BJ (cell line): Measurements from ENCODE around the gene MEX3B. TPM values are rescaled to one million over a fixed set of nuclear protein-coding genes. Genes with fewer than 3 reads are reported as not detected.

Experiments used
- CTCF ChIA-PET: fragments of 350-600 bp; formaldehyde crosslinking; extraction: SDS; loops from one replicate; lab custom pipeline; 2021; ENCODE audit warnings: antibody characterized with exemption, inconsistent platforms; lab: Yijun Ruan, JAX
- POLR2A ChIA-PET: fragments of 300-600 bp; sonication (Branson Sonifier 250); formaldehyde crosslinking; extraction: SDS; loops from one replicate; lab custom pipeline; 2021; ENCODE audit warnings: antibody characterized with exemption; lab: Charles Lee
- DNase-seq: peaks from one replicate; pipeline ENCODE4 v3.0.0-alpha.2; 2011; ENCODE audit warnings: low read depth
- H3K27me3 ChIP-seq: 2 replicates; pipeline ENCODE4 v1.6.0; 2011; ENCODE audit warnings: low read length; ENCODE audit not compliant: control insufficient read depth, insufficient read depth
- H3K36me3 ChIP-seq: 2 replicates; pipeline ENCODE4 v1.5.1; 2011; ENCODE audit warnings: low read length; ENCODE audit not compliant: control insufficient read depth, insufficient read depth
- H3K4me3 ChIP-seq: 2 replicates; pipeline ENCODE4 v1.5.1; 2011; ENCODE audit warnings: low read depth, mild to moderate bottlenecking, control low read depth, low read length
- polyA plus RNA-seq: library from polyadenylated mRNA; depleted of rRNA; stranded (reverse); fragments of >200 nt; gene quantifications from 2 replicates; pipeline ENCODE4 v1.2.3, GENCODE V29; 2011
- TF ChIP-seq, protein P1 (sequence below): IDR thresholded peaks from 2 replicates; pipeline ENCODE4 v1.5.1; 2011; ENCODE audit warnings: low read depth, mild to moderate bottlenecking, control low read depth, inconsistent platforms, low read length, moderate library complexity; ENCODE audit not compliant: insufficient read depth

MEX3B gene
- polyA plus RNA-seq, 1 experiment: 4.9 TPM

DNA sequence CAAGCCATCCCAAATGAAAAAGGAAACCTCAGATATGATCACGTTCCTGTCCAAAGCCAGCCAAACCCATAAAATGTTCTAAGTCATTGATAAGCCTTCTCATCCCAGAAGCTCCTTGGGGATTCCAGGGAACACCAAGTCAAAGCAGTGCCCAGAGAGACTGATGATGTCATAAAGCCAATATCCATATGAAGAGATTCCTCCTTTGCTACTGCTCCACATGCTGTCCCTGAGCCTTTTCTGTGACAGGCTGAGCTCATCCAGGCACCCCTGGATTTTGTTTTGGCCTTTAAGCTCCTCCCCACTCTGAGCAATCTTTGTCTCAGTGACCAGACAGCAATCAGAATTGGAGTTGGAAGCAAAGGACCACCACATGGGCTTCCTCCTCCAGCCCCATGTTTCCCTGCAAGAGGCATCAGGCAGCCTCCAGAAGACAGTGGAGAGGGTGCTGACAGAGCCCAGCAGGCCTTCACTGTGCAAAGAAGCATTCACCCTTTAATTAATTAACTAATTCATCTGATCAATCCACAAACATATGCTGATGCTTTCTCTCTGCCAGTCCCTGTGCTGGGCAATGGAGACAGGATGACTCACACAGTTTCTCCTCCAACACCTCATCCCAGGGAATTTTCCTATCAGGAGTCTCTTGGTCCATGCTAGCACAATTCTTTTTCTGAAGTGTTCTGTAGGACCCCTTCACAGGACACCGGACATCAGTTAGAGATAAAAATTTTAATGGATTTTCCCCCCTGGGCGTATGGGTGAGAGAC is 25.0 kb downstream of the MEX3B start:
- Histone ChIP-seq H3K36me3 (no peaks in the 10 kb centered on the region), H3K4me3 (no peak overlapping the region), H3K27me3 (no peaks in the 10 kb centered on the region; the same call in none of the 2 replicates)
- POLR2A ChIA-PET: no interaction called here
- CTCF ChIA-PET: no interaction called here
- no peak for DNase-seq
- TF ChIP-seq, protein P1, sequence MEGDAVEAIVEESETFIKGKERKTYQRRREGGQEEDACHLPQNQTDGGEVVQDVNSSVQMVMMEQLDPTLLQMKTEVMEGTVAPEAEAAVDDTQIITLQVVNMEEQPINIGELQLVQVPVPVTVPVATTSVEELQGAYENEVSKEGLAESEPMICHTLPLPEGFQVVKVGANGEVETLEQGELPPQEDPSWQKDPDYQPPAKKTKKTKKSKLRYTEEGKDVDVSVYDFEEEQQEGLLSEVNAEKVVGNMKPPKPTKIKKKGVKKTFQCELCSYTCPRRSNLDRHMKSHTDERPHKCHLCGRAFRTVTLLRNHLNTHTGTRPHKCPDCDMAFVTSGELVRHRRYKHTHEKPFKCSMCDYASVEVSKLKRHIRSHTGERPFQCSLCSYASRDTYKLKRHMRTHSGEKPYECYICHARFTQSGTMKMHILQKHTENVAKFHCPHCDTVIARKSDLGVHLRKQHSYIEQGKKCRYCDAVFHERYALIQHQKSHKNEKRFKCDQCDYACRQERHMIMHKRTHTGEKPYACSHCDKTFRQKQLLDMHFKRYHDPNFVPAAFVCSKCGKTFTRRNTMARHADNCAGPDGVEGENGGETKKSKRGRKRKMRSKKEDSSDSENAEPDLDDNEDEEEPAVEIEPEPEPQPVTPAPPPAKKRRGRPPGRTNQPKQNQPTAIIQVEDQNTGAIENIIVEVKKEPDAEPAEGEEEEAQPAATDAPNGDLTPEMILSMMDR: no peak

DNA sequence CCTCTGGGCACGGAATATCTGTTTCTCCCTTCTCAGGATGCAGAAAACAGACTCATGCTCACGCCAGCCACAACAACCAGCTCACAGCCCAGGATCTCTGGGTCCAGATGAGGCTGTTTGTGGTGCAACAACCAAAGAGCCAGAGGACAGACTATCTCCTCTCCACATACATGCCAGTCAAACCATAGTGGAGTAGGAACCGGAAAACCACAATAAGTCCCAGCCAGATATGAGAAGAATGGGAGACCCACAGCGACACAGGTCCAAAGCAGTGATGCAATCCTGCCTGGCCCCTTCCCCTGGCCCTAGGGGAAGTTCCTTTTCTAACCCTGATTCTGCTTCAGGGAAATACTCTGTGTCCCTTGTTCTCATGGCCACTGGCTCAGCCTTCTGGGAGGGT is 27.6 kb downstream of the MEX3B start:
- CTCF ChIA-PET: no interaction called here

DNA sequence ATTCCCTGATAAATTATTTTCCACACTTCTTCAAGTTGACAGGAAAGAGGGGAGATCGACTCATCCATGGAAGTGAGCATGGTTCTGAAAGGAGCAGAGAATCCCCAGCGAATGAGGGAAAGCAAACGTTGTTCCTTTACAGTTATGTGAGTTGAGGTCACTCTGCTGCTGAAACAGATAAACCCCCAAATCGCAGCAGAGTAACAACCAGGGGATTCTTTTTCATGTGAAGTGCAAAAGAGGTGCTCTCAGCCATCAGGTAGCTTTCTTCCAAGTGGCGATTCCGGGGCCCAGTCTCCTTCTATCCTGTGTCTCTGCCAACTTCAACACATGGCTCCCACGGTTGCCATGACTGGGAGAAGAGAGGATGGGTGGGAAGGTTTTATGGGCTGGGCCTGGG is 28.2 kb downstream of the MEX3B start:
- no peak for DNase-seq
- H3K27me3 ChIP-seq: no peaks in the 10 kb centered on the region; the same call in none of the 2 replicates
- CTCF ChIA-PET: no interaction called here
- POLR2A ChIA-PET: no interaction called here
- no peaks in the 10 kb centered on the region for H3K36me3 ChIP-seq
- no peak overlapping the region for H3K4me3 ChIP-seq
- TF ChIP-seq, protein P1: no peak

More for the DNA sequence above, 27.6 kb downstream of the MEX3B start:
- Histone ChIP-seq H3K27me3 (no peaks in the 10 kb centered on the region; the same call in none of the 2 replicates), H3K4me3 (no peak overlapping the region), H3K36me3 (no peaks in the 10 kb centered on the region)
- DNase-seq: no peak
- TF ChIP-seq, protein P1: no peak
- POLR2A ChIA-PET: no interaction called here

DNA sequence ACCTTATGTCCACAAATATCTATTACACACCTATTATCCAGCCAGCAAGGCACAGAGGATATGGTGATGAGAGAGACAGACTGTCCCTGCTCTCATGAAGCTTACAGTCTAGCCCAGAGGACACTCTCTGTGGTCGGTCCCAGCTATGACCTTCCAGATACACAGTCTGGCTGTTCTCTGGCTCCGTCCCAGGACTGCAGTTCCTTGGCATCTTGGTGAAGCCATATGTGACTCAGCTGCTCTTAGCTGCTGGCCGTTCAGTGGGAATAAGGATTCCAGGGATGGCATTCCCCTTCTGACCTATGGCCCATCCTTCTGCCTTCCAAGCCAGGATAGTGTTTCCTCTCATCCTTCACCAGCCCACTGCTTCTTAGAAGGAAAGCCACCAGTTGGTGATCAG is 30.8 kb downstream of the MEX3B start:
- Histone ChIP-seq H3K4me3 (no peak overlapping the region), H3K36me3 (no peaks in the 10 kb centered on the region), H3K27me3 (no peaks in the 10 kb centered on the region; the same call in 1 of the 2 replicates)
- DNase-seq: no peak
- TF ChIP-seq, protein P1: no peak
- POLR2A ChIA-PET: no interaction called here
- CTCF ChIA-PET: no interaction called here

DNA sequence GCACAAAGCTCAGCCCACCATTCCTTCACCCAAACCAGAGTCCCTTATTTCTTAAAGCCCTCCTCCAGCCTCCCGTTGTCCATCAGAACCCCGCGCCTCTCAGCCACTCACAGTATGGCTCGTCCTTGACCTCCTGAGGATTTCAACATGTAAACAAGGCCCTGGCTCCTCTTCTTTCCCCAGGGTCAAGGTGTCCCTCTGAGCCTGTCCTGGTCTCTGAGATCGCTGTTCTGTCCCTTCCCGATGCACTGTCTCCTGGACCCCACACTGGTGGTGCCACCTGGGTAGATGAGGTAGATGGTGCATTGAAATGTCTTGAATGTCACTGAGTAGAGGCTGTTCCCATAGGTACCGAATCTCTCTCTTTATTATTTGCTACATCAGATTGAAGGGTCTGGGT is 32.9 kb downstream of the MEX3B start:
- H3K27me3 ChIP-seq: no peaks in the 10 kb centered on the region; the same call in 1 of the 2 replicates
- no peak for DNase-seq

More for the DNA sequence above, 32.9 kb downstream of the MEX3B start:
- TF ChIP-seq, protein P1: no peak
- CTCF ChIA-PET: no interaction called here
- POLR2A ChIA-PET: no interaction called here
- no peaks in the 10 kb centered on the region for H3K36me3 ChIP-seq
- no peak overlapping the region for H3K4me3 ChIP-seq
